Endodermal cell (in vitro differentiated cells): ENCODE results near the gene CRTC1. TPM values are rescaled to one million over a fixed set of nuclear protein-coding genes. Genes with fewer than 3 reads are reported as not detected.
A peak's percentile ranks its signal among the peaks of the same experiment; 100 is the strongest.

Source experiments
- DNase-seq: peaks from one replicate; pipeline ENCODE4 v3.0.0-alpha.2; 2017
- H3K27ac ChIP-seq: 2 replicates; pipeline ENCODE4 v1.5.1; 2013; ENCODE audit warnings: mild to moderate bottlenecking, low read depth, low read length, moderate library complexity
- H3K27me3 ChIP-seq: 2 replicates; pipeline ENCODE4 v1.6.1; 2013; ENCODE audit warnings: mild to moderate bottlenecking, low read length, moderate library complexity; ENCODE audit not compliant: insufficient read depth, control insufficient read depth, poor library complexity, severe bottlenecking
- H3K36me3 ChIP-seq: 2 replicates; pipeline ENCODE4 v1.7.0; 2013; ENCODE audit warnings: mild to moderate bottlenecking, low read length, moderate library complexity; ENCODE audit not compliant: control insufficient read depth, insufficient read depth
- H3K4me1 ChIP-seq: one replicate; pipeline ENCODE4 v1.7.0; 2013; ENCODE audit warnings: low read length; ENCODE audit not compliant: control insufficient read depth, insufficient read depth
- H3K4me3 ChIP-seq: 2 replicates; pipeline ENCODE4 v1.5.1; 2013; ENCODE audit warnings: mild to moderate bottlenecking, low read length, moderate library complexity
- H3K9ac ChIP-seq: 2 replicates; pipeline ENCODE4 v1.6.1; 2013; ENCODE audit warnings: mild to moderate bottlenecking, low read length, moderate library complexity; ENCODE audit not compliant: poor library complexity, severe bottlenecking; ENCODE audit errors: extremely low read depth
- H3K9me3 ChIP-seq: 2 replicates; pipeline ENCODE4 v1.6.1; 2013; ENCODE audit warnings: mild to moderate bottlenecking, low read length, moderate library complexity; ENCODE audit not compliant: control insufficient read depth
- H3K27ac Mint-ChIP-seq: 2 replicates; pipeline ENCODE4 v1.8.0; 2020; ENCODE audit warnings: mixed read lengths
- H3K27me3 Mint-ChIP-seq: 2 replicates; pipeline ENCODE4 v1.8.0; 2021; ENCODE audit warnings: mild to moderate bottlenecking, mixed read lengths; ENCODE audit not compliant: insufficient read depth
- H3K36me3 Mint-ChIP-seq: 2 replicates; pipeline ENCODE4 v1.8.0; 2020; ENCODE audit warnings: low read depth, mixed read lengths
- H3K4me1 Mint-ChIP-seq: 2 replicates; pipeline ENCODE4 v1.8.0; 2020; ENCODE audit warnings: mixed read lengths
- H3K4me3 Mint-ChIP-seq: 2 replicates; pipeline ENCODE4 v1.8.0; 2020; ENCODE audit warnings: mild to moderate bottlenecking, moderate library complexity, mixed read lengths
- H3K9me3 Mint-ChIP-seq: 2 replicates; pipeline ENCODE4 v1.8.0; 2020; ENCODE audit warnings: mild to moderate bottlenecking, mixed read lengths
- CTCF ChIP-seq: fragments of 200-600 bp; sonication (generic); conservative IDR thresholded peaks from 2 replicates; pipeline ENCODE4 v1.5.0; 2021; ENCODE audit warnings: antibody characterized with exemption, mild to moderate bottlenecking
- WGBS, 2 experiments: methylation state at CpG; one replicate each; pipeline versions ENCODE4 v1.1.5 to v1.1.7; 2013; ENCODE audit warnings: missing lambda C conversion rate in 2 of 2, mixed read lengths in 1 of 2; ENCODE audit not compliant: insufficient coverage in 1 of 2, insufficient read length in 1 of 2; 5-methylcytosine and 5-hydroxymethylcytosine counted together
- total RNA-seq, 2 donors: library from RNA; stranded (reverse); fragmentation: NEBNext Ultra II Directional in 1 of 2; extraction: Animal tissue kit (Norgen Biotek cat#: 25700) in 1 of 2; gene quantifications; 2 replicates in 1 of 2; 3 replicates in 1 of 2; pipeline ENCODE4 v1.2.1, GENCODE V29; 2021

Gene CRTC1
- total RNA-seq, 2 donors from 2014 or later = 26.6 to 29.7 TPM

- Mint-ChIP-seq H3K4me3 (no peak overlapping the region), H3K4me1 (no peaks in the 10 kb centered on the region), H3K27me3 (peaks cover 18% of the 10 kb centered on the region), H3K27ac (no peak overlapping the region), H3K36me3 (no peaks in the 10 kb centered on the region), H3K9me3 (no peaks in the 10 kb centered on the region)
- H3K36me3 ChIP-seq = no peaks in the 10 kb centered on the region
- H3K4me1 ChIP-seq = no peaks in the 10 kb centered on the region
- no peak overlapping the region for H3K27ac ChIP-seq
- no peak overlapping the region for H3K9ac ChIP-seq
- no peaks in the 10 kb centered on the region for H3K9me3 ChIP-seq
- H3K4me3 ChIP-seq = no peak overlapping the region
- TF ChIP-seq CTCF = no peak
- DNase-seq = peak; percentile 87
- 58 to 67% methylated on average over 7 to 11 of the region's 11 CpGs for WGBS, 2 experiments
- peaks cover 41% of the 10 kb centered on the region for H3K27me3 ChIP-seq
These were observed 118.9 kb downstream of the CRTC1 start for GRCh38 chr19:18802354-18802753.

GRCh38 chr19:18803550-18804138 is 120.2 kb downstream of the CRTC1 start:
- no peak for TF ChIP-seq CTCF
- Mint-ChIP-seq H3K36me3 (no peaks in the 10 kb centered on the region), H3K4me3 (no peak overlapping the region), H3K27ac (no peak overlapping the region), H3K27me3 (peaks cover 16% of the 10 kb centered on the region), H3K9me3 (no peaks in the 10 kb centered on the region), H3K4me1 (no peaks in the 10 kb centered on the region)
- H3K36me3 ChIP-seq = no peaks in the 10 kb centered on the region
- no peak overlapping the region for H3K4me3 ChIP-seq
- WGBS, 2 experiments = 88 to 93% methylated on average over 5 of the region's 5 CpGs
- H3K9ac ChIP-seq = no peak overlapping the region
- H3K4me1 ChIP-seq = no peaks in the 10 kb centered on the region
- no peaks in the 10 kb centered on the region for H3K9me3 ChIP-seq
- no peak overlapping the region for H3K27ac ChIP-seq
- peaks cover 35% of the 10 kb centered on the region for H3K27me3 ChIP-seq
- no peak for DNase-seq

GRCh38 chr19:18804139-18804601 is 120.7 kb downstream of the CRTC1 start:
- Histone ChIP-seq H3K9me3 (no peaks in the 10 kb centered on the region), H3K36me3 (no peaks in the 10 kb centered on the region), H3K4me1 (no peaks in the 10 kb centered on the region), H3K27me3 (peaks cover 35% of the 10 kb centered on the region), H3K4me3 (no peak overlapping the region), H3K9ac (no peak overlapping the region), H3K27ac (no peak overlapping the region)
- Mint-ChIP-seq H3K27ac (no peak overlapping the region), H3K4me3 (no peak overlapping the region), H3K9me3 (no peaks in the 10 kb centered on the region), H3K4me1 (no peaks in the 10 kb centered on the region), H3K36me3 (no peaks in the 10 kb centered on the region), H3K27me3 (peaks cover 22% of the 10 kb centered on the region)
- WGBS, 2 experiments = 92% methylated on average over 11 to 15 of the region's 15 CpGs
- DNase-seq = no peak
- no peak for TF ChIP-seq CTCF
